Duodenal mucosa (tissue), 2 donors: ENCODE measurements around the gene USP10.

Experiments
- H3K27ac ChIP-seq: one replicate; pipeline ENCODE4 v1.7.0; 2013; ENCODE audit warnings: low read depth, low read length
- H3K27me3 ChIP-seq, 2 donors: one replicate each; pipeline ENCODE4 v1.7.0; 2013; ENCODE audit warnings: low read length in 2 of 2, control low read depth in 1 of 2; ENCODE audit not compliant: insufficient read depth in 2 of 2, control insufficient read depth in 1 of 2
- H3K36me3 ChIP-seq, 2 donors: one replicate each; pipeline ENCODE4 v1.7.0; 2013; ENCODE audit warnings: low read length in 2 of 2, control low read depth in 1 of 2; ENCODE audit not compliant: insufficient read depth in 2 of 2, control insufficient read depth in 1 of 2
- H3K4me1 ChIP-seq, 2 donors: one replicate each; pipeline ENCODE4 v1.7.0; 2013; ENCODE audit warnings: low read length in 2 of 2, control low read depth in 1 of 2; ENCODE audit not compliant: insufficient read depth in 2 of 2, control insufficient read depth in 1 of 2
- H3K4me3 ChIP-seq, 2 donors: one replicate each; pipeline ENCODE4 v1.7.0; 2013; ENCODE audit warnings: low read length in 2 of 2, low read depth in 1 of 2
- H3K9ac ChIP-seq, 2 donors: one replicate each; pipeline ENCODE4 v1.7.0; 2013; ENCODE audit warnings: low read length in 2 of 2, low read depth in 1 of 2
- H3K9me3 ChIP-seq, 2 donors: one replicate each; pipeline ENCODE4 v1.7.0; 2013; ENCODE audit warnings: low read length in 2 of 2, control low read depth in 1 of 2; ENCODE audit not compliant: control insufficient read depth in 1 of 2

The USP10 gene

DNA sequence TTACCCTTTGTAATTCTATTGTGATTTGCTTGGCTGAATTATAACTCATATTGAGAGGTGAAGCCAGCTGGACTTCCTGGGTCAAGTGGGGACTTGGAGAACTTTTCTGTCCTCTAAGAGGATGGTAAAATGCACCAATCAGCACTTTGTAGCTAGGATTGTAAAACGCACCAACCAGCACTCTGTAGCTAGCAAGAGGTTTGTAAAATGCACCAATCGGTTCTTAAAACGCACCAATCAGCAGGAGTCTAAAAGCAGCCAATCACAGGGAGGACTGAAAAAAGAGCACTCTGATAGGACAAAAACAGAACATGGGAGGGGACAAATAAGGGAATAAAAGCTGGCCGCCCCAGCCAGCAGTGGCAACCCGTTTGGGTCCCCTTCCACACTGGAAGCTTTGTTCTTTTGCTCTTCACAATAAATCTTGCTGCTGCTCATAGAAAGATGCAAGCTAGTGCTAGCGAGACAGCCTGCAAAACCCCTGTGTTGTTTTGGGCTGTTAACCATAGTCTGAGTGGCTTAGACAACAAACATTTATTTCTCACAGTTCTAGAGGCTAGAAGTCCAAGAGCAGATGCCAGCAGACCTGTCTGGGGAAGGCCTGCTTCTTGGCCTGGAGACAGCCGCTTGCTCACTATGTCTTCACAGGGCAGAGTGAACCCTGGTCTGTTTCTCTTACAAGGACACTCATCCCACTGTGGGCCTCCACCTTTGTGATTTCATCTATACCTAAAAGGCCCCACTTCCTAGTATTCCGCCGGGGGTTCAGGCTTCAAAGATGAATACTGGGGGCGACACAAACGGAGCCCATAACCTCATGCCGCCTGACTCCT lies 81.0 kb downstream of the USP10 start:
- Histone ChIP-seq H3K27me3 (no peaks in the 10 kb centered on the region), H3K36me3 (peaks cover 20 to 43% of the 10 kb centered on the region in 2 donors), H3K9me3 (no peaks in the 10 kb centered on the region), H3K4me3 (no peak overlapping the region), H3K4me1 (peaks cover 3% of the 10 kb centered on the region in 2 donors), H3K9ac (no peak overlapping the region), H3K27ac (no peak overlapping the region)

DNA sequence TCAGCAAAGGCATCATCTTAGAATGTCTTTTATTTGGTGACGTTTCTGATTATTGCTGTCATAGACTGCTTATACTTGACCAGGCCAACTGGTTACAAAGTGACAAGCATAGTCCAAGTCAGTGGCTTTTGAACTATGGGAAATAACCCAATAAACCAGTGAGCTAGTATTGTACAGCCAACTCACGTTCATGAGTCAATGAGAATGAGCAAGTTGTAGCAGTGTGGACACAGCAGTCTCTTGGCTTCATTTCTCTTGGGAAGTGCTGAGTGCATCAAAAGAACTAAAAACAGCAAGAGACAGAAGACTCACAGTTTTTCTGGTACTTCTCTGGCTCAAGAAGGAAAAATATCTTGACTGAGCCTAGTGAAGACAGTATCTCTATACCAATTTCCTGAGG lies 83.0 kb downstream of the USP10 start:
- Histone ChIP-seq H3K9ac (no peak overlapping the region), H3K36me3 (peaks cover 8 to 22% of the 10 kb centered on the region in 2 donors)

DNA sequence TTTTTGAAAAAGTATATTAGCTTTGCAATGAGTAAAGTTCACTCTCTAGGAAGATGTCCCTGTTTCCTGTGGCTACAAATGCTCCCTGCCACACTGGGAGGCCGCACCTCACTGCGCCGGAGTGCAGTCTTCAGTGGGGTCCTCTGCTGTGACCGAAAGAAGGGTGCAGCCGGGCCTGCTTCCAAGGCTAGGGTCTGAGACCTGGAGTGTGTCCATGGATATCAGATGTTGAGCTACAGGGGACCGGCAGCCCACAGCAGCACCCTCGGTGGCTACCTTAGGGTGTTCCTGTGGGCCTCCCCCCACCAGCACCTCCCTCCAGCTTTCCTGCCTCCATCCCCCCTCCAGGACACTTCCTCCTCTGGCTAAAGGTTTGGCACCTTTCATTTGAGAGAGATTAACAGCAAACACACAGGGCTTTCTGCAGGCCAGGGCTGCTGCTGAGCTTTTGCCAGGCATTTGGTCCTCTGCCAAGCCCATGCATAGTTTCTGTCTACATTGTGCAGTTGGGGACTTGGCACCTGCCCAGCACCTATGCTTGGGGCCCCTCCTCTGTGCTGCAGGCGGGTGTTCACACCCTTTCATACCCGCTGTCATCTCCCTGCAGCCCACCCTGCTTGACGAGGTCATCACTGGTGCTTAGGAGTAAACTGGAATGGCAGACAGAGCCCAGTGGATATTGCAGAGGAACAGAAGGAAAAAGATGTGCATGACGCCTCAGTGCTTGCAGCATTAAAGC lies 86.2 kb downstream of the USP10 start:
- Histone ChIP-seq H3K27me3 (no peaks in the 10 kb centered on the region), H3K4me1 (peaks cover 25 to 30% of the 10 kb centered on the region in 2 donors), H3K27ac (no peak overlapping the region)

More for the DNA sequence above, 83.0 kb downstream of the USP10 start:
- Histone ChIP-seq H3K4me3 (no peak overlapping the region), H3K27ac (no peak overlapping the region), H3K9me3 (no peaks in the 10 kb centered on the region), H3K4me1 (peaks cover 18 to 21% of the 10 kb centered on the region in 2 donors), H3K27me3 (no peaks in the 10 kb centered on the region)

GRCh38 chr16:84786605-84787262 lies 86.9 kb downstream of the USP10 start:
- H3K4me3 ChIP-seq = no peak overlapping the region
- H3K27me3 ChIP-seq = no peaks in the 10 kb centered on the region
- H3K4me1 ChIP-seq = peaks cover 32 to 33% of the 10 kb centered on the region in 2 donors
- H3K36me3 ChIP-seq = no peaks in the 10 kb centered on the region
- no peaks in the 10 kb centered on the region for H3K9me3 ChIP-seq
- H3K27ac ChIP-seq = no peak overlapping the region
- H3K9ac ChIP-seq = peak overlapping the region in 1 of 2 donors; percentile 6

More for the DNA sequence above, 86.2 kb downstream of the USP10 start:
- no peaks in the 10 kb centered on the region for H3K9me3 ChIP-seq
- H3K9ac ChIP-seq = peak overlapping the region in 1 of 2 donors; percentile 6
- H3K4me3 ChIP-seq = peak overlapping the region in 1 of 2 donors; percentile 16
- H3K36me3 ChIP-seq = no peaks in the 10 kb centered on the region

GRCh38 chr16:84787263-84787622 lies 87.4 kb downstream of the USP10 start:
- H3K9ac ChIP-seq = peak overlapping the region in 1 of 2 donors; percentile 1
- no peak overlapping the region for H3K4me3 ChIP-seq
- H3K4me1 ChIP-seq = peaks cover 33% of the 10 kb centered on the region in 2 donors
- no peaks in the 10 kb centered on the region for H3K9me3 ChIP-seq
- H3K27me3 ChIP-seq = no peaks in the 10 kb centered on the region
- H3K36me3 ChIP-seq = no peaks in the 10 kb centered on the region
- no peak overlapping the region for H3K27ac ChIP-seq

DNA sequence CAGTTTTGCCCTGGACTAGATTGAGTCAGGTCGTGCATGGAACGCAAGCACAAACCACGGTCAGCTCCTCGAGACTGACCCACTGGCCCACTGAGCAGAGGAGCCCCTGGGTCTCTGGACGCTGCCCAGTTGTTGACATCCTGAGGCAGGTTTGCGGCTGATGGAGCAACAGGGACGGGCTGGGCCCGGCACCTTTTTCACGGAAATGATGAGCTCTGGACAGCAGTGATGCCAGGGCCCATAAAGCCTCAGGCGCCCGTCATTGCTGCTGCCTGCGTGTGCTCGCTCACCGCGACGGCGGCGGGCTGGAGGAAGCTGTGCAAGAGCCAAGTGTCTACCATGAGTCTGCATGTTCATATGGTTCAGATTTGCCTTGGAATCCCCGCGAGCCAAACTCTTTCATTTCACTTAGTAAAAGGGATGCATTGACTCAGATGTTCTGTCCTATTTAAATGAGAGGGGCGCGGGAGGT lies 89.2 kb downstream of the USP10 start:
- Histone ChIP-seq H3K4me3 (no peak overlapping the region), H3K9ac (no peak overlapping the region), H3K27me3 (no peaks in the 10 kb centered on the region), H3K4me1 (peaks cover 33% of the 10 kb centered on the region in 2 donors), H3K36me3 (no peaks in the 10 kb centered on the region), H3K9me3 (no peaks in the 10 kb centered on the region), H3K27ac (no peak overlapping the region)

DNA sequence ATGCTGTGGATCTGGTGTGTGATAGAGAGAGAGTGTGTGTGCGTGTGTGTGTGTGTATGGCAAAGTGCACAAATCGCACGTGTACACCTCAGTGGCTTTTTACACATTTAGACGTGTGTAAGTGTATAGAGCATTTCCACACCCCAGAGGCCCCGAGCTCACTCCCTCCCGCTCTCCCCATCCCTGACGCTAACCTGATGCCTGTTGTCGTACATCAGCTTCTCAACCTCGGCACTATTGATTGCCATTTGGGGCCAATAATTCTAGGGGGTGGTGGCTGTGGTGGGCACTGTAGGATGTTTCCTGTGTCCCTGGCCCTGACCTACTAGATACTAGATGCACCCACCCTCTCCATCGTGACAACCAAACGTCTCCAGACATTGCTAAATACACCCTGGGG lies 89.6 kb downstream of the USP10 start:
- H3K4me1 ChIP-seq = peaks cover 33 to 35% of the 10 kb centered on the region in 2 donors
- no peaks in the 10 kb centered on the region for H3K27me3 ChIP-seq
- H3K9ac ChIP-seq = no peak overlapping the region
- H3K27ac ChIP-seq = no peak overlapping the region
- H3K9me3 ChIP-seq = no peaks in the 10 kb centered on the region
- no peaks in the 10 kb centered on the region for H3K36me3 ChIP-seq
- H3K4me3 ChIP-seq = no peak overlapping the region

- Histone ChIP-seq H3K4me3 (no peak overlapping the region), H3K9ac (no peak overlapping the region), H3K36me3 (no peaks in the 10 kb centered on the region), H3K27me3 (no peaks in the 10 kb centered on the region), H3K4me1 (peaks cover 33 to 38% of the 10 kb centered on the region in 2 donors), H3K27ac (no peak overlapping the region), H3K9me3 (no peaks in the 10 kb centered on the region)
These were observed 90.5 kb downstream of the USP10 start for GRCh38 chr16:84790301-84790700.

DNA sequence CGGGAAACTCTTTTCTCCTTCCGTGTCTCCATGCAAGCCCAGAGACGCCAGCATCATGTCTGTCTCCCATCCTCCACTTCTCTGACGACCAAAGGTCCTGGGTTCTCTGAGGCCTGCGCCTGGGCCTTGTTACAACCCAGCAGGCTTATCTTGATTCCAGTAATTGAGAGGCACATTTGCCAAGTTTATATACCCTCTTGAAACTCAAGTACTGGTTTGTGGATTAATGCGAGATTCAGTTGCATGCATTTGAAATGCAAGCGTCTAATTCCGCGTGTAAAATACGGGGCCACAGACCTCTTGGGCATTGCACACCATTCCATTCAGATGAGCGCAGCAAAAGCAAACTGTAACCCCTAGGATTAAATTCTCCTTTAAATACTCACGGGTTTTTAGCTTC lies 91.3 kb downstream of the USP10 start:
- Histone ChIP-seq H3K27me3 (no peaks in the 10 kb centered on the region), H3K27ac (no peak overlapping the region), H3K36me3 (no peaks in the 10 kb centered on the region), H3K4me1 (peaks cover 27 to 32% of the 10 kb centered on the region in 2 donors), H3K9me3 (no peaks in the 10 kb centered on the region), H3K9ac (no peak overlapping the region), H3K4me3 (peak overlapping the region in 1 of 2 donors; percentile 11)

DNA sequence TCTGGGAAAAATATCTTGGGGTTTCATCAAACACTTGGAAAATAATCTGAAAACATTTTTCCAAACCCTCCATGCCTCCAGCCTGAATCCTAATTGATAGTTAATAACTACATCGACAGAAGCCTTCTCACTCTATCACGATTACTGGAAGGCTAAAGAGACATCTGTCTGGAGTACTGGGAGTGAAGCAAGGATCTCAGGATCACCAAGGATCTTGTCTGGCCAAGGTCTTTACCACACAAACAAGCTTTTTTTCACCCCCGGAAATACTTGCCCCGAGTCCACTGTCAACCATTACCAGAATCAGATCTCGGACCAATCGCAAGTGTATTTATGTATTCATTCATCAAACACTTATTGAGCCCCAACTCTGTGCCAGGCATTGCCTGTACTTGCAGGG lies 91.7 kb downstream of the USP10 start:
- Histone ChIP-seq H3K9ac (no peak overlapping the region), H3K9me3 (no peaks in the 10 kb centered on the region), H3K36me3 (no peaks in the 10 kb centered on the region), H3K4me3 (no peak overlapping the region), H3K27ac (no peak overlapping the region), H3K27me3 (no peaks in the 10 kb centered on the region), H3K4me1 (peaks cover 23 to 28% of the 10 kb centered on the region in 2 donors)
